ENCODE data around the gene ASB16. TPM values are rescaled to one million over a fixed set of nuclear protein-coding genes. Genes with fewer than 3 reads are reported as not detected.

The ASB16 gene
- total RNA-seq, 4 donors from 2014 or later = 0.19 TPM; not detected in 3

DNA sequence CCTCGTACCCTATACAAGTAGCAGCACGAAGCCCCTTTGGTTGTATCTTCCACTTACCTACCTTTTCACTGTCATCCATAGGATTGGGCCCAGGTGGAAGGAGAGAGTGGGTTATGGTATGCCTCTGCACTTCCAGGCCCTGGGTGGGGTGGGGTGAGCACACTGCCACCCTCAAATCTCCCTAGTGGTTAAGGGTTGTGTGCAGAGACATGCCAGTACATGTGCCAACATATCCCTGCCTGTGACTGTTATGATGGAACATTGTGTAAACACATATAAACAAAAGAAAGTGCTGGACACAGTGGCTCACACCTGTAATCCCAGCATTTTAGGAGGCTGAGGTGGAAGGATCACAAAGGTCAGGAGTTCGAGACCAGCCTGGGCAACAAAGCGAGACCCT lies 17.6 kb upstream of the ASB16 start:
- TF ChIP-seq, protein P1, sequence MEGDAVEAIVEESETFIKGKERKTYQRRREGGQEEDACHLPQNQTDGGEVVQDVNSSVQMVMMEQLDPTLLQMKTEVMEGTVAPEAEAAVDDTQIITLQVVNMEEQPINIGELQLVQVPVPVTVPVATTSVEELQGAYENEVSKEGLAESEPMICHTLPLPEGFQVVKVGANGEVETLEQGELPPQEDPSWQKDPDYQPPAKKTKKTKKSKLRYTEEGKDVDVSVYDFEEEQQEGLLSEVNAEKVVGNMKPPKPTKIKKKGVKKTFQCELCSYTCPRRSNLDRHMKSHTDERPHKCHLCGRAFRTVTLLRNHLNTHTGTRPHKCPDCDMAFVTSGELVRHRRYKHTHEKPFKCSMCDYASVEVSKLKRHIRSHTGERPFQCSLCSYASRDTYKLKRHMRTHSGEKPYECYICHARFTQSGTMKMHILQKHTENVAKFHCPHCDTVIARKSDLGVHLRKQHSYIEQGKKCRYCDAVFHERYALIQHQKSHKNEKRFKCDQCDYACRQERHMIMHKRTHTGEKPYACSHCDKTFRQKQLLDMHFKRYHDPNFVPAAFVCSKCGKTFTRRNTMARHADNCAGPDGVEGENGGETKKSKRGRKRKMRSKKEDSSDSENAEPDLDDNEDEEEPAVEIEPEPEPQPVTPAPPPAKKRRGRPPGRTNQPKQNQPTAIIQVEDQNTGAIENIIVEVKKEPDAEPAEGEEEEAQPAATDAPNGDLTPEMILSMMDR (IDR thresholded peaks at IDR 0.05) = no peak
- DNase-seq (ENCODE audit: low spot score) (no peak), ATAC-seq (ENCODE audit: low FRiP score) (no peak)

DNA sequence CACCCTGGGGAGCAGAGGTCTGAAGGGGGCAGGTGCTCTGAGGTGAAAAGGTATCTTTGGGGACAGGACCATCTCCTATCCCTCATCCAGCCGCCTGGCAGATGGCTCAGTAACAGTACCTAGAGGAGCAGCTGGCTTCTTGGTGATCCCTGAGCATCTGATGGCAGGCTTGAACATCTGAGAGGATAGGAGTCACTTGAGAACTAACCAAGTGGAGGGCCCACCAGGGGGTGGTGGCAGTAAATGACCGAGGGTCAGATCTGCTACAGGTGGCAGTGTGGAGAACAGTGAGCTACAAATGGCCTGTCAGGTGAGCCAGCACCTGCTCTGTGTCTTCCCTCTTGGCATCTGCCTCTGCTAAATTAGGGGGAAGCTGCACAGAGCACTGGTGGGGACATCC lies 15.0 kb upstream of the ASB16 start:
- DNase-seq (ENCODE audit: low spot score) (no peak), ATAC-seq (ENCODE audit: low FRiP score) (no peak)
- TF ChIP-seq, protein P1 (IDR thresholded peaks at IDR 0.05) = no peak

DNA sequence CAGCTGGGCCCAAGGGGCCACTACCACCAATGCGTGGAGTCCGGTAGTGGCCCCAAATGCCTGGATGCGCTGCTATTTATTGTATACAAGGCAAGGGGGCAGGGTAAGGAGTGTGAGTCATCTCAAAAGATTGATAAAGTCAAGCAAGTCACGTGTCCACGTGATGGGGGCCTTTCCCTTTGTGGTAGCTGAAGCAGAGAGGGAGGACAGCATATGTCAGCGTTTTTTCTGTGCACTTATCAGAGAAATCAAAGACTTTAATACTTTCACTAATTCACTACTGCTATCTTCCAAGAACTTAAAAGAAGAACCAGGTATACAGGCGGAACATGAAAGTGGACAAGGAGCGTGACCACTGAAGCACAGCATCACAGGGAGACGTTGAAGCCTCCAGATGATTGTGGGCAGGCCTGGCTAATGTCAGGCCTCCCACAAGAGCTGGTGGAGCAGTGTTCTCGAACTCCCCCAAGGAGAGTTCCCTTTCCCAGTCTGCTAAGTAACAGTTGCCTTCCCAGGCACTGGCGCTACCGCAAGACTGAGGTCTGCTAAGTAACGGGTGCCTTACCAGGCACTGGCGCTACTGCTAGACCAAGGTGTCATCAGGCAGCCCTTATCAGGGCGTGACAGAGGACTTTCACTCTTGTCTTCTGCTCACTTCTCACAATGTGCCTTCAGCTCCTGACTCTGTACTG lies 10.8 kb upstream of the ASB16 start:
- no peak for DNase-seq (ENCODE audit: low spot score)
- TF ChIP-seq, protein P1 (IDR thresholded peaks at IDR 0.05) = no peak

DNA sequence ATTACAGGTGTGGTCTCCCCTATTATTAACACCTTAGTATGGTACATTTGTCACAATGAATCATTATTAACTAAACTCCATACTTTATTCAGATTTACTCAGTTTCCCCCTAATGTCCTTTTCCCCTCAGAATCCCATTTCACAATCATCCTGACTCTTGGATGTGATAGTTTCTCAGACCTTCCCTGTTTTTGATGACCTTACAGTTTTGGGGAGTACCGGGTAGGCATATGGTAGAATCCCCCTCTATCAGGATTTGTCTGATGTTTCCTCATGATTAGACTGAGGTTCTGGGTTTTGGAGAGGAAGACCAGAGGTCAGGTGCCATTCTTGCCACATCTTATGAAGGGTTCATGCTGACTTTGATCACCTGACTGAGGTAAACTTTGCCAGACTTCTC lies 6.0 kb upstream of the ASB16 start:
- DNase-seq (ENCODE audit: low spot score) = no peak
- TF ChIP-seq, protein P1 (IDR thresholded peaks at IDR 0.05) = no peak

More for the DNA sequence above, 10.8 kb upstream of the ASB16 start:
- no peak for ATAC-seq (ENCODE audit: low FRiP score)

DNA sequence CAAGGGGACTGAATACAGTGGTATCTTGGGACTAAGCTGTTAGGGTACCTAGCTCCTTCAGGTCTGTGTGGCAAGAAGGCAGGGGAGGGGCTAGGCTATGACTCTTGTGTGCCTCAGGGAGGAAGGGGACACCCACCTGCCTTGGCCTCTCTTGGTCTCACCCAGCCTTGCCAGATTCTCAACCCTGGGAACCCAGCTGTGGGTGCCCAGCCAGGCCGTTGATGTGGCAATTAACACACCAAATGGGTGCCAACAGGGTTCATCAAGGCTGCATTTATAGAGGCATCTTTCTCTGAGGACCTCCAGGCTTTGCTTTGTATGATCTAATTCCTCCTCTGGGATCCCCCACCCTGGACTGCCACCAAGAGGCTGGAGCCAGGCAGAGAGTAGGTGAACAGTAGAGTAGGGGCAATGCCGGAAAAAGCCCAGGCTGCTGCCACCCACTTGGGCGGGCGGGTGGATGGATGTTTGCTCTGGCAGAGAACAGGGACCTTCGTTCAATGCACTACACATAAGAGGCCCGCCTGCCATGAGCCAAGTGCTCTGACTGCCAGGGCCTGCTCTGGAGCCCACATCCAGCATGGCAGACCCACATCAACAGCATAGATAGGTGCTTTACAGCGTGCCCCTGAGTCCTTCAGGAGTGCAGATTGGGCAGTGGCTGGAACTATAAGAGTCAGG lies 3.2 kb upstream of the ASB16 start:
- ATAC-seq (ENCODE audit: low FRiP score) = no peak
- TF ChIP-seq, protein P1 (IDR thresholded peaks at IDR 0.05) = no peak
- no peak for DNase-seq (ENCODE audit: low spot score)

More for the DNA sequence above, 6.0 kb upstream of the ASB16 start:
- ATAC-seq (ENCODE audit: low FRiP score) = no peak

DNA sequence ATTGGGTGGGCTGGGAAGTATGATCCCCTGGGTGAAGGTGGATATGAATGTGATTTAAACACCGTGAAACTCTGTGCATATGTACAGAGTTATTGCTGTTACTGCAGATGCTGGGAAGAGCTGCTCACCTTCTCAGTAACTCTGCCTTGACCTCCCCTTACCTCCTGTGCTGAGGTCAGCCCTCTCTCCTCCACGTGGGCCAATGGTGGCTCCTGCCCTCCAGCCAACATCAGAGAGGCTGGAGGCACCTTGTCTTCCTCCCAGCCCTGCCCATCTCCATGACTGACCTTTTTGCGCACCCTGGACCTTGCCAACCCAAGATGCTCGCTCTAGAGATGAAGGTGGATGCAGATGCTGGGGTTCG lies 387 bp upstream of the ASB16 start:
- no peak for ATAC-seq (ENCODE audit: low FRiP score)
- no peak for DNase-seq (ENCODE audit: low spot score)
- TF ChIP-seq, protein P1 (IDR thresholded peaks at IDR 0.05) = no peak

Measured in omental fat pad (tissue), 4 donors.